ENCODE results near the gene RHOG. TPM values are rescaled to one million over a fixed set of nuclear protein-coding genes. Genes with fewer than 3 reads are reported as not detected.

Gene RHOG
- total RNA-seq, 1 experiment from 2014 or later, result 35.7 TPM

GRCh38 chr11:3879216-3879966 lies 38.6 kb upstream of the RHOG start:
- ChIA-PET POLR2A (no interaction called here), CTCF (interaction anchor here (0.7 to 2.7 kb wide), 5 partner anchors 13 to 193 kb away, joined by 3 to 7 read pairs (median 5); partner anchors contain the start of gene STIM1)
- BruUV-seq (replicated peaks), result no TSS peak
- no peak for DNase-seq (ENCODE audit: unreplicated experiment)
- no peaks in the 10 kb centered on the region for H3K27me3 Mint-ChIP-seq (ENCODE audit: insufficient read depth, unreplicated experiment)
- H3K4me3 Mint-ChIP-seq (ENCODE audit: unreplicated experiment), result no peak overlapping the region
- H3K27ac Mint-ChIP-seq (ENCODE audit: low read depth, unreplicated experiment), result peak overlapping the region; percentile 32
- H3K9me3 Mint-ChIP-seq (ENCODE audit: unreplicated experiment), result no peaks in the 10 kb centered on the region
- TF ChIP-seq, protein P1, sequence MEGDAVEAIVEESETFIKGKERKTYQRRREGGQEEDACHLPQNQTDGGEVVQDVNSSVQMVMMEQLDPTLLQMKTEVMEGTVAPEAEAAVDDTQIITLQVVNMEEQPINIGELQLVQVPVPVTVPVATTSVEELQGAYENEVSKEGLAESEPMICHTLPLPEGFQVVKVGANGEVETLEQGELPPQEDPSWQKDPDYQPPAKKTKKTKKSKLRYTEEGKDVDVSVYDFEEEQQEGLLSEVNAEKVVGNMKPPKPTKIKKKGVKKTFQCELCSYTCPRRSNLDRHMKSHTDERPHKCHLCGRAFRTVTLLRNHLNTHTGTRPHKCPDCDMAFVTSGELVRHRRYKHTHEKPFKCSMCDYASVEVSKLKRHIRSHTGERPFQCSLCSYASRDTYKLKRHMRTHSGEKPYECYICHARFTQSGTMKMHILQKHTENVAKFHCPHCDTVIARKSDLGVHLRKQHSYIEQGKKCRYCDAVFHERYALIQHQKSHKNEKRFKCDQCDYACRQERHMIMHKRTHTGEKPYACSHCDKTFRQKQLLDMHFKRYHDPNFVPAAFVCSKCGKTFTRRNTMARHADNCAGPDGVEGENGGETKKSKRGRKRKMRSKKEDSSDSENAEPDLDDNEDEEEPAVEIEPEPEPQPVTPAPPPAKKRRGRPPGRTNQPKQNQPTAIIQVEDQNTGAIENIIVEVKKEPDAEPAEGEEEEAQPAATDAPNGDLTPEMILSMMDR (IDR thresholded peaks at IDR 0.05; ENCODE audit: unreplicated experiment), result no peak
- intact Hi-C loops (cut with micrococcal nuclease), result no loop called here
- peaks cover 24% of the 10 kb centered on the region for H3K4me1 Mint-ChIP-seq (ENCODE audit: insufficient read depth, unreplicated experiment)
- no peaks in the 10 kb centered on the region for H3K36me3 Mint-ChIP-seq (ENCODE audit: insufficient read depth, unreplicated experiment)

- Mint-ChIP-seq H3K4me3 (ENCODE audit: unreplicated experiment) (no peak overlapping the region), H3K9me3 (ENCODE audit: unreplicated experiment) (no peaks in the 10 kb centered on the region)
Measured at GRCh38 chr11:3878258-3878584, 37.5 kb upstream of the RHOG start.

GRCh38 chr11:3877364-3878257 lies 36.9 kb upstream of the RHOG start:
- H3K4me3 Mint-ChIP-seq (ENCODE audit: unreplicated experiment), result no peak overlapping the region
- no peaks in the 10 kb centered on the region for H3K9me3 Mint-ChIP-seq (ENCODE audit: unreplicated experiment)
- no peak for DNase-seq (ENCODE audit: unreplicated experiment)
- ChIA-PET POLR2A (interaction anchor here (0.6 to 1.0 kb wide), 4 partner anchors 22 to 98 kb away, joined by 3 to 4 read pairs (median 4); partner anchors contain the start of gene STIM1), CTCF (interaction anchor here (0.5 to 2.7 kb wide), 6 partner anchors 11 to 1074 kb away, joined by 3 to 11 read pairs (median 6); partner anchors contain the start of gene STIM1)
- H3K4me1 Mint-ChIP-seq (ENCODE audit: insufficient read depth, unreplicated experiment), result peaks cover 26% of the 10 kb centered on the region
- TF ChIP-seq, protein P1 (IDR thresholded peaks at IDR 0.05; ENCODE audit: unreplicated experiment), result no peak
- no peaks in the 10 kb centered on the region for H3K27me3 Mint-ChIP-seq (ENCODE audit: insufficient read depth, unreplicated experiment)
- intact Hi-C loops (cut with micrococcal nuclease), result no loop called here
- H3K27ac Mint-ChIP-seq (ENCODE audit: low read depth, unreplicated experiment), result no peak overlapping the region
- no peaks in the 10 kb centered on the region for H3K36me3 Mint-ChIP-seq (ENCODE audit: insufficient read depth, unreplicated experiment)
- BruUV-seq (replicated peaks), result no TSS peak

More at GRCh38 chr11:3878258-3878584, 37.5 kb upstream of the RHOG start:
- BruUV-seq (replicated peaks), result no TSS peak
- CTCF ChIA-PET, result interaction anchor here (1.2 to 2.7 kb wide), 4 partner anchors 12 to 195 kb away, joined by 3 to 7 read pairs (median 6); partner anchors contain the start of gene STIM1
- H3K36me3 Mint-ChIP-seq (ENCODE audit: insufficient read depth, unreplicated experiment), result no peaks in the 10 kb centered on the region
- DNase-seq (ENCODE audit: unreplicated experiment), result no peak
- no peaks in the 10 kb centered on the region for H3K27me3 Mint-ChIP-seq (ENCODE audit: insufficient read depth, unreplicated experiment)
- TF ChIP-seq, protein P1 (IDR thresholded peaks at IDR 0.05; ENCODE audit: unreplicated experiment), result no peak
- peaks cover 26% of the 10 kb centered on the region for H3K4me1 Mint-ChIP-seq (ENCODE audit: insufficient read depth, unreplicated experiment)
- intact Hi-C loops (cut with micrococcal nuclease), result no loop called here
- no peak overlapping the region for H3K27ac Mint-ChIP-seq (ENCODE audit: low read depth, unreplicated experiment)
- POLR2A ChIA-PET, result interaction anchor here (0.6 to 1.0 kb wide), 4 partner anchors 23 to 194 kb away, joined by 3 to 5 read pairs (median 4); partner anchors contain the start of gene STIM1

DNA sequence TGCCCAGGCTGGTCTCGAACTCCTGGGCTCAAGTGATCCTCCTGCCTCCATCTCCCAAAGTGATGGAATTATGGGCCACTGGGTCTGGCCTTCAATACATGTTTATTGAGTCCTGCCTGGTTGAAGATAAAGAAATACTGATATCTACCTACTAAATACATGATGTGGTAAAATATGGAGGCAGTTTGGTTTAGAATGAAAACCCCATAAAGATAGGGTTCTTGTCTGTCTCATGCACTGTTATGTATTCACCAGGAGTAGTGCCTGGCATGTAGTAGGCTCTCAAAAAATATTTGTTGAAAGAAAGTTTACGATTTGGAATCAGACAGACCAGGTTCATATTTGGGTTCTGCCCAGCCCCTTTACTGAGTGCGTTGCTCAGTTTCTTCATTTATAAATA lies 35.9 kb upstream of the RHOG start:
- POLR2A ChIA-PET, result no interaction called here
- H3K36me3 Mint-ChIP-seq (ENCODE audit: insufficient read depth, unreplicated experiment), result no peaks in the 10 kb centered on the region
- no peak overlapping the region for H3K27ac Mint-ChIP-seq (ENCODE audit: low read depth, unreplicated experiment)
- no TSS peak for BruUV-seq (replicated peaks)
- H3K4me1 Mint-ChIP-seq (ENCODE audit: insufficient read depth, unreplicated experiment), result peaks cover 26% of the 10 kb centered on the region
- intact Hi-C loops (cut with micrococcal nuclease), result no loop called here
- H3K9me3 Mint-ChIP-seq (ENCODE audit: unreplicated experiment), result no peaks in the 10 kb centered on the region
- no peak for DNase-seq (ENCODE audit: unreplicated experiment)
- TF ChIP-seq, protein P1 (IDR thresholded peaks at IDR 0.05; ENCODE audit: unreplicated experiment), result no peak
- CTCF ChIA-PET, result interaction anchor here (1.3 to 2.7 kb wide), 3 partner anchors 22 to 27 kb away, joined by 4 to 11 read pairs (median 7); partner anchors contain the start of gene STIM1
- H3K4me3 Mint-ChIP-seq (ENCODE audit: unreplicated experiment), result no peak overlapping the region
- H3K27me3 Mint-ChIP-seq (ENCODE audit: insufficient read depth, unreplicated experiment), result no peaks in the 10 kb centered on the region

Measured in MCF 10A (cell line).